ENCODE measurements around the gene GABRP. TPM values are rescaled to one million over a fixed set of nuclear protein-coding genes. Genes with fewer than 3 reads are reported as not detected.
A peak's percentile ranks its signal among the peaks of the same experiment; 100 is the strongest.

The GABRP gene
- total RNA-seq, 1 experiment from 2014 or later = 1.5 TPM

DNA sequence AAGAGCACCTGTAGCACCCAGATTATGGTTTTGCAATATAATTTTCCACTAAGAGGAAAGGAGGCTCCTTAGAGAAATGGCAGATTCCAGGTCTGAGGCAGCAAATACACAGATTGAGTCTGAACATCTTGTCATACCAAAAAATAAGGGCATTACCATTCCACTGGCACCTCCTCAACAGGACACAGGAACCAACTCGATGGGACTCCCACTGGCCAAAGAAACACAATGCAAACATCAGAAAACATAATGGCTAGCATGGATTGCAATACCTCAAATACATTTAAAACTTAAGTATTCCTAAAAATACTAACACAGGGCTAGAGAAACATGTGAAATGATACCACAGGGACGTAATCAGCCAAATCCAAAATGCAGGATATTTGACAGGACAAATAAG lies 65.8 kb downstream of the GABRP start:
- no peak overlapping the region for H2BK12ac ChIP-seq (ENCODE audit: insufficient read length, low read depth, low read length)
- no peaks in the 10 kb centered on the region for H3K4me1 Mint-ChIP-seq
- no peaks in the 10 kb centered on the region; a peak in 1 of 5 replicates for H3K9me3 Mint-ChIP-seq
- no peak overlapping the region for H3K18ac ChIP-seq (ENCODE audit: insufficient read length, low read depth, low read length)
- H3K4ac ChIP-seq (ENCODE audit: low read depth, low read length) = no peak overlapping the region
- H2AK5ac ChIP-seq (ENCODE audit: insufficient read length, low read length) = no peak overlapping the region
- H2BK20ac ChIP-seq (ENCODE audit: low read depth, low read length, poor library complexity, severe bottlenecking) = no peak overlapping the region
- no peaks in the 10 kb centered on the region for H3K79me2 ChIP-seq (ENCODE audit: insufficient read depth, low read length)
- no peak overlapping the region for H2BK120ac ChIP-seq (ENCODE audit: low read depth, low read length, poor library complexity, severe bottlenecking)
- no peak overlapping the region for H4K91ac ChIP-seq (ENCODE audit: insufficient read length, low read depth, low read length)
- TF ChIP-seq, protein P1, sequence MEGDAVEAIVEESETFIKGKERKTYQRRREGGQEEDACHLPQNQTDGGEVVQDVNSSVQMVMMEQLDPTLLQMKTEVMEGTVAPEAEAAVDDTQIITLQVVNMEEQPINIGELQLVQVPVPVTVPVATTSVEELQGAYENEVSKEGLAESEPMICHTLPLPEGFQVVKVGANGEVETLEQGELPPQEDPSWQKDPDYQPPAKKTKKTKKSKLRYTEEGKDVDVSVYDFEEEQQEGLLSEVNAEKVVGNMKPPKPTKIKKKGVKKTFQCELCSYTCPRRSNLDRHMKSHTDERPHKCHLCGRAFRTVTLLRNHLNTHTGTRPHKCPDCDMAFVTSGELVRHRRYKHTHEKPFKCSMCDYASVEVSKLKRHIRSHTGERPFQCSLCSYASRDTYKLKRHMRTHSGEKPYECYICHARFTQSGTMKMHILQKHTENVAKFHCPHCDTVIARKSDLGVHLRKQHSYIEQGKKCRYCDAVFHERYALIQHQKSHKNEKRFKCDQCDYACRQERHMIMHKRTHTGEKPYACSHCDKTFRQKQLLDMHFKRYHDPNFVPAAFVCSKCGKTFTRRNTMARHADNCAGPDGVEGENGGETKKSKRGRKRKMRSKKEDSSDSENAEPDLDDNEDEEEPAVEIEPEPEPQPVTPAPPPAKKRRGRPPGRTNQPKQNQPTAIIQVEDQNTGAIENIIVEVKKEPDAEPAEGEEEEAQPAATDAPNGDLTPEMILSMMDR (conservative IDR thresholded peaks at IDR 0.05) = peak; percentile 25; the same call in 1 of the 3 replicates
- H2BK5ac ChIP-seq (ENCODE audit: insufficient read length, low read length) = no peak overlapping the region
- H3K9ac ChIP-seq (ENCODE audit: extremely low read depth, insufficient read length, low read length) = no peak overlapping the region
- H3K56ac ChIP-seq (ENCODE audit: insufficient read length, low read depth, low read length) = no peak overlapping the region
- H3K23me2 ChIP-seq (ENCODE audit: insufficient read length, low read depth, low read length, poor library complexity, severe bottlenecking) = no peaks in the 10 kb centered on the region
- no peak overlapping the region for H4K8ac ChIP-seq (replicated peaks; ENCODE audit: insufficient read length, low read depth, low read length)
- no peaks in the 10 kb centered on the region; a peak in 2 of 7 replicates for H3K36me3 Mint-ChIP-seq (ENCODE audit: insufficient read depth in 1 of 3, low read depth in 3 of 3)
- H3K23ac ChIP-seq (ENCODE audit: insufficient read length, low read depth, low read length) = no peak overlapping the region
- no peak overlapping the region for H3K4me2 ChIP-seq (ENCODE audit: insufficient read depth, insufficient read length, low read length)
- no peak overlapping the region for H3K4me3 Mint-ChIP-seq
- no peak overlapping the region for H2BK15ac ChIP-seq (ENCODE audit: low read depth, low read length)
- H4K5ac ChIP-seq (ENCODE audit: insufficient read length, low read depth, low read length) = no peak overlapping the region
- H3K9me3 ChIP-seq (ENCODE audit: control insufficient read depth, low read depth, low read length) = no peaks in the 10 kb centered on the region
- no peak overlapping the region for H3T11ph ChIP-seq (ENCODE audit: low read length)
- H3K27ac ChIP-seq (ENCODE audit: insufficient read length, low read depth, low read length) = no peak overlapping the region
- H3K14ac ChIP-seq (ENCODE audit: insufficient read depth, low read length) = no peak overlapping the region
- no peak overlapping the region for H3K27ac Mint-ChIP-seq
- H3K27me3 Mint-ChIP-seq (ENCODE audit: low read depth) = peaks cover 2% of the 10 kb centered on the region; the same call in 1 of the 2 replicates
- H3K27me3 ChIP-seq (ENCODE audit: insufficient read depth, low read length) = no peaks in the 10 kb centered on the region; the same call in 1 of the 2 replicates
- no peak for DNase-seq
- WGBS (ENCODE audit: extremely low coverage, insufficient read length, low lambda C conversion rate) = no CpG with 5 or more reads among the region's 2 CpGs
- no peaks in the 10 kb centered on the region for H3K4me1 ChIP-seq (ENCODE audit: insufficient read depth, low read length)
- no peak overlapping the region for H2AFZ ChIP-seq (ENCODE audit: low read length)
- H3K79me1 ChIP-seq (ENCODE audit: insufficient read depth, low read depth, low read length, poor library complexity, severe bottlenecking) = no peaks in the 10 kb centered on the region
- H4K20me1 ChIP-seq (ENCODE audit: control insufficient read depth, insufficient read depth, insufficient read length) = no peaks in the 10 kb centered on the region
